ENCODE measurements around the gene PDS5A. TPM values are rescaled to one million over a fixed set of nuclear protein-coding genes. Genes with fewer than 3 reads are reported as not detected.

Gene PDS5A
- total and polyA plus RNA-seq, 9 of the 15 experiments (the other 6 are each of a cell fraction or from before 2014, with no cell fraction given), result 16.4 to 85.4 (median 70.0) TPM

- no peak for TF ChIP-seq GTF3C2 (IDR thresholded peaks at IDR 0.05; ENCODE audit: borderline replicate concordance, extremely low read depth, insufficient read length)
- no peak for TF ChIP-seq THRA (IDR thresholded peaks at IDR 0.05)
- peak; percentile 64 for TF ChIP-seq TCF3 (CRISPR knock-in tag; IDR thresholded peaks at IDR 0.05)
- peak; percentile 58 for TF ChIP-seq ARID1B (IDR thresholded peaks at IDR 0.05)
- TF ChIP-seq DPF2 (IDR thresholded peaks at IDR 0.05), result peak; percentile 42; the same call in 1 of the 2 replicates
- TF ChIP-seq ZBTB40 (IDR thresholded peaks at IDR 0.05), result no peak
- TF ChIP-seq ZBTB40 (CRISPR knock-in tag; IDR thresholded peaks at IDR 0.05), result no peak
- no peak for TF ChIP-seq C11orf30 (IDR thresholded peaks at IDR 0.05; ENCODE audit: low read depth)
- TF ChIP-seq GATAD2B (IDR thresholded peaks at IDR 0.05; ENCODE audit: borderline replicate concordance), result 0 out of 2 replicates have a peak, but pooled peaks have one; percentile 47
- no peak for TF ChIP-seq FUS (optimal IDR thresholded peaks at IDR 0.05; ENCODE audit: low read depth, low read length)
- TF ChIP-seq MAX (CRISPR knock-in tag; IDR thresholded peaks at IDR 0.05), result no peak
- TF ChIP-seq CBFA2T2 (conservative IDR thresholded peaks at IDR 0.05), result peak; percentile 31; the same call in 1 of the 2 replicates
- no peak for TF ChIP-seq E2F3 (CRISPR knock-in tag; IDR thresholded peaks at IDR 0.05)
- TF ChIP-seq DIDO1 (tag; IDR thresholded peaks at IDR 0.05; ENCODE audit: low read depth), result no peak
These were observed 192.6 kb downstream of the PDS5A start (continued) for GRCh38 chr4:39785083-39785482.

Data from K562 (cell line).